ENCODE measurements around the gene PRR22. TPM values are rescaled to one million over a fixed set of nuclear protein-coding genes. Genes with fewer than 3 reads are reported as not detected.

The PRR22 gene
- total RNA-seq (1 to 10 TPM; 3.8 to 3.9 TPM), total RNA-seq (0.93 to 1.3 reads per million in 2 donors)

DNA sequence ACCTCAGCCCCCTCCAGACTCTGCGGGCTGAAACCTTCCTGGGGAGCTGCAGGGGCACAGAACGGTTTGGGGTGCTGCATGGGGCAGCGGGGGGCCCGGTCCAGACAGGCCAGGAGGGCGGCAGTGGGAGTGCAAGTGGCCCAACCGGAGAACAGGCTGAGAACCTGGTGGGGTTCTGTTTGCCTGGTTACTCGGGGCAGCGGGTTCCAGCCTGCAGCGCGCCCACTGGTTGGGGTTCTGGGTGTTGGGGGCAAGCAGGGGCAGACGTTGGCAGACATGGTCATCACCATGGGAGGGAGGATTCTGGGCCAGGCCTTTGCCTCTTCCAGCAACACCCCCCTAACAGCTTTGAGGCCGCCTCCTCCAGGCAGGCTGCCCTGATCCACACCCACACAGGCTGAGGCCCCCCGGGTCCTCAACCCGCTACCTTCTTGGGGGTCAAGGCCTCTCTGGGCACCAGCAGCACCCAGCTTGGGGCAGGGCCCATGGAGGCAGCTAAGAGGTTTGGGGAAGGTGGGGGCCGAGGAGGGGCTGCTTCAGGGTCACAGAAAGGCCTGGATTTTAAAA, at the start of gene PRR22:
Gene PRR22 (minus strand): TSS at position 166 of the 567 bp plus-strand sequence. CDS start 86 bp downstream, at position 80.
- H3K9me3 ChIP-seq (ENCODE audit: control insufficient read depth, low read length, poor library complexity, severe bottlenecking) = no peaks in the 10 kb centered on the region
- Mint-ChIP-seq H3K27ac (no peak within 1 kb of the TSS), H3K36me3 (ENCODE audit: low read depth) (peaks cover 5% of the 10 kb centered on the region), H3K4me1 (peaks cover 5% of the 10 kb centered on the region), H3K27me3 (no peaks in the 10 kb centered on the region), H3K4me3 (no peak within 1 kb of the TSS)
- DNase-seq = no peak
- peak; percentile 2 for ATAC-seq

DNA sequence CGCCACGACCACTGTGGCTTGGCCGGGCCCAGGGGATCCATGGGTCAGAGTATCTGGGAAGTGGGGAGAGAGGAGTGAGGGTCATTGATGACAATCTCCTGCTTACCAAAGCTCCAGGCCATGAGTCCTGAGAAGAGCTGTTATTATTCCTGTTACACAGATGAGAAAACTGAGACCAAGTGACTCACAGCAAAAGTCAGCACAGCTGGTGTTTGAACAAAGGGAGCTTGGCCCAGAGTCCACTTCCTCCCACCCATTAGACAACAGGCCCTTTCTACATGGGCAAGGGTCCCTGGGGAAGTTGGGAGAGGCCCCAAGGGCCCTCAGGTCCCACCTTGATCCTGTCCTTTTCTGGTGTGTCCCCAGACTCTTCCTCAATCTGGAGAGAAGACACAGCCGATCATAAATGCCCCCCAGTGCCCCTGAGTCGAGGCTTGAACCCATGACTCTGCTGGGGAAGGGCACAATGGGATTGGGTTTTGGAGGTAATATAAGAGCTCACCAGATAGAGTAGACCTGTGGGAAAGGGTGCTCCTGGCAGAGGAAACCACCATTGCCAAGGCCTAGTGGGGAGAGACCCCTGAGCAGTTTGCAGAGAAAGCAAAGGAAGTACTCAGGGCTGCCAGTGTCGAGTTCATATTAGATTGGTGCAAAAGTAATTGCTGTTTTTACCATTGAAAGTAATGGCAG, 48.1 kb upstream of the PRR22 start:
- Mint-ChIP-seq H3K27me3 (peaks cover 8% of the 10 kb centered on the region), H3K4me1 (peaks cover 2% of the 10 kb centered on the region), H3K27ac (no peak overlapping the region), H3K36me3 (ENCODE audit: low read depth) (peaks cover 2% of the 10 kb centered on the region), H3K4me3 (no peak overlapping the region)
- ATAC-seq = no peak
- no peak for DNase-seq
- H3K9me3 ChIP-seq (ENCODE audit: control insufficient read depth, low read length, poor library complexity, severe bottlenecking) = no peaks in the 10 kb centered on the region

DNA sequence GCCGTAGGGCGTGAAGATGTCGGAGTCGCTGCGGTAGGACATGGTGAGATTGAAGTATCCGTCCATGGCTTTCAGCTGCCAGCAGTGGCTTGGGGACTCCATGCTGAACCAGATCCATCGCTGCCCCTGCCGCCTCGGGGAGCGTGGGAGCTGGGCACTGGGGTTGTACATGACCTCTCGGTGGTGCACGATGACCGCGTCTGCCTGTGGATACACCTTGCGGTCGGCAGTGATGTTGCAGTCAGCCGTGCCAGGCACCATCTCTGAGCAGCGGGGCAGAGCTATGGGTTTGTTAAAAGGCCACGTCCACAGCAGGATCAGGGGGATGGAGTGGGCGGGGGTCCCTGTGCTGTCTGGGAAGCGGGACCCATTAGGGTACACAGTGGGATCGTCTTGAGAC, 47.5 kb upstream of the PRR22 start:
- H3K9me3 ChIP-seq (ENCODE audit: control insufficient read depth, low read length, poor library complexity, severe bottlenecking) = no peaks in the 10 kb centered on the region
- no peak overlapping the region for H3K4me3 Mint-ChIP-seq
- H3K27ac Mint-ChIP-seq = no peak overlapping the region
- H3K4me1 Mint-ChIP-seq = peaks cover 5% of the 10 kb centered on the region
- DNase-seq (no peak), ATAC-seq (no peak)
- peaks cover 4% of the 10 kb centered on the region for H3K36me3 Mint-ChIP-seq (ENCODE audit: low read depth)
- peaks cover 8% of the 10 kb centered on the region for H3K27me3 Mint-ChIP-seq

- peaks cover 8% of the 10 kb centered on the region for H3K27me3 Mint-ChIP-seq
- DNase-seq (no peak), ATAC-seq (no peak)
- no peak overlapping the region for H3K4me3 Mint-ChIP-seq
- H3K27ac Mint-ChIP-seq = no peak overlapping the region
- H3K36me3 Mint-ChIP-seq (ENCODE audit: low read depth) = peaks cover 4% of the 10 kb centered on the region
- peaks cover 6% of the 10 kb centered on the region for H3K4me1 Mint-ChIP-seq
- no peaks in the 10 kb centered on the region for H3K9me3 ChIP-seq (ENCODE audit: control insufficient read depth, low read length, poor library complexity, severe bottlenecking)
These were observed 46.6 kb upstream of the PRR22 start for GRCh38 chr19:5831159-5831558.

DNA sequence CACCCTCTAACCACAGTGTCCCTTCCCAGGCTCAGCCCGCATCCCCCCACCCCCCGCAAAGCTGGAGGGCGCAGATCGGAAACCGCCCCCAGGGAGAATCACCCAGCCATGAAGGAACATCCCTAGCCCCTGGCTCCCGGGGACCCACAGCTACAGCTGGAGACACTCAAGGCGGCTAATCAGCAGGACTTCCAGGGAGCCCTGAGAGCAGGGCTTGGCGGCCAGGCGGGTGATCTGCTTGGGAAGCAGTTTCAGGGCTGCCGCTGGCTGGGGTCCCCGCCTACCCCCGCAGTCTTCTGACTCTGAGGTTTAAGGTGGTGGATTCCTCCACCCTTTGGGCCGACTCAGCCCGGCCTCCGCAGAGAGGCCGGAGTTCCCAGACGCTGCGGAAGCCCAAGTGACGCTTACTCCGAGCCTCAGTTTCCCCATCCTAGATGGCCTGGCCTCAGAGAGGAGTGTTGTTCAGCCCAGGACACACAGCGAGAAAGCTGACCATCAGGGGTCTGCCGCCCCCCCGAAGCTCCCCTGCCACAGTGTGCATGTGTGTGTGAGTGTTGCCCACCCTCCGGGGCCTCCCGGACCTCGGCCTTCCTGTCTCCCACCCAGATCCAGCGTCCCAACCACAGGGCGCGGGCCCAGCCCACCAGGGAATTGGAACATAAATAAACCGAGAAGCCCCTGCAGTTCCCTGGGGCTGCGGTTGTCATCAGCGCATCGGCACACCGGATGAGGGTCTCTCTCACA, 45.2 kb upstream of the PRR22 start:
- Mint-ChIP-seq H3K4me3 (no peak overlapping the region), H3K27ac (peak overlapping the region; percentile 60), H3K27me3 (peaks cover 8% of the 10 kb centered on the region), H3K4me1 (peaks cover 6% of the 10 kb centered on the region), H3K36me3 (ENCODE audit: low read depth) (peaks cover 4% of the 10 kb centered on the region)
- DNase-seq (no peak), ATAC-seq (no peak)
- H3K9me3 ChIP-seq (ENCODE audit: control insufficient read depth, low read length, poor library complexity, severe bottlenecking) = no peaks in the 10 kb centered on the region

DNA sequence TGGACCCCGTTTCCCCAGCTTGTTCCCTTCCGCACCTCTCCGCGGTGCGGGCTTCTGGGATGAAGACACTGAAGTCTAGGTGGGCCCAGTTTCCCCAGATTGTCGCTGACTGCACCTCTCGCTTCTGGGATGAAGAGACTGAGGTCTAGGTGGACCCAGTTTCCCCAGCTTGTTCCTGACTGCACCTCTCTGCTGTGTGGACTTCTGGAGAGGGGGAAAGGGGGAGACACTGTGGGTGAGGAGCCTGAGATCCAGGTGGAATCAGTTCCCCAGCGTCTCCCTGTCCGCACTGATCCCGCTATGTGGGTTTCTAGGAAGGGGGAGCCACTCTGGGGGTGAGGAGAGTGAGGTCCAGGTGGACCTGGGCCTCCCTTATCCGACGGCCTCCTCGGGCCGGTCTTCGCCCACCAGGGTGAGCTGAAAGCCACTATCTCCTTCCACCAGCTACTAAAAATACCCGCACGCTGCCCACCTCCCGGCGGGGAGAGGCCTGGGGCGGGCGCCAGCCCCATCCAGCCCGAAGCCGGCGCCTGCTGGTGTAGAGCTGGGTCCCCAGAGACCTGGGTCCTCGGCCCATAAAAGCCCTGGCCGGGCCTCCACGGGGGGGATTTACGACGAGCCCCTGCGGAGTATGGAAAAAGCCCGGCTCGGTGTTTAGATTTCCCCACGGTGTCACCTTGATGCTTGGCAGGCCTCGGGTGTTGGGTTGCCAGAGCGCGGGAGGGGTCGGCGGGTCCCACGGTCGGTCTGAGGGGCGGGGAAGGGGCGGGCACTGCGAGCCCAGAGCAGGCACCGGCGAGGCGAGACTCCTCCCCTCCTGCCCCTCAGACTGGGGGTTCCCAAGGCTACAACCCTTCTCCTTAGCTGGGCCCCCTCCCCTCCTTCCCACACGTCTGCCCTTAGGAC, 44.4 kb upstream of the PRR22 start:
- H3K4me1 Mint-ChIP-seq = peaks cover 6% of the 10 kb centered on the region
- peak overlapping the region; percentile 77 for H3K27ac Mint-ChIP-seq
- H3K4me3 Mint-ChIP-seq = peak overlapping the region; percentile 89
- H3K9me3 ChIP-seq (ENCODE audit: control insufficient read depth, low read length, poor library complexity, severe bottlenecking) = no peaks in the 10 kb centered on the region
- peaks cover 4% of the 10 kb centered on the region for H3K36me3 Mint-ChIP-seq (ENCODE audit: low read depth)
- no peak for ATAC-seq
- DNase-seq = no peak
- H3K27me3 Mint-ChIP-seq = peaks cover 8% of the 10 kb centered on the region

DNA sequence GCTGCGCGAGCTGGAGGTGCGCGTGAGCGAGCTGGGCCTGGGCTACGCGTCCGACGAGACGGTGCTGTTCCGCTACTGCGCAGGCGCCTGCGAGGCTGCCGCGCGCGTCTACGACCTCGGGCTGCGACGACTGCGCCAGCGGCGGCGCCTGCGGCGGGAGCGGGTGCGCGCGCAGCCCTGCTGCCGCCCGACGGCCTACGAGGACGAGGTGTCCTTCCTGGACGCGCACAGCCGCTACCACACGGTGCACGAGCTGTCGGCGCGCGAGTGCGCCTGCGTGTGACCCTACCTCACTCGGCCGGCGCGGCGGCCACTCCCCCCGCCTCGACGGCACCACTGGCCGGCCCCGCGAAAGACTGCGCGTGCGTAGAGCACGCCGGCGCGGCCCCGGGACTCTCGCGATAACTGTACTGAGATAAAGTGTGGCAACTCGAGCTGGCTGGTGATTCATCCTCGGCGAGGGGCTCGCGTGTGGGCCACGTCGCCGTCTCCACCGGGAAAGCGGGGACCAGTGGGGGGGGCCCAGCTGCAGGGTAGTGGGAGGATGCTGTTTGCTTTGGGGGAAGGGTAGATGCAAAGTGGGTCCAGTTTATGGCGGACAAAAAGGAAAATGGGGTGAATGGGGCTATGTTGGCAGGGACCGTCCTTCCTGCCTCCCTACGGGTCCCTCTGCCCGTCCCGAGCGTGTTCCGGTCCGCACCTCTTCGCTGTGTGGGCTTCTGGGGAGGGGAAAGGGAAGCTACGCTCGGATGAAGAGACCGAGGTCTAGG, 43.5 kb upstream of the PRR22 start:
- Mint-ChIP-seq H3K27ac (peak overlapping the region; percentile 77), H3K36me3 (ENCODE audit: low read depth) (peaks cover 4% of the 10 kb centered on the region), H3K27me3 (peaks cover 8% of the 10 kb centered on the region), H3K4me3 (peak overlapping the region; percentile 89), H3K4me1 (peaks cover 6% of the 10 kb centered on the region)
- DNase-seq (peak; percentile 83 to 92 (median 91)), ATAC-seq (peak; percentile 86)
- H3K9me3 ChIP-seq (ENCODE audit: control insufficient read depth, low read length, poor library complexity, severe bottlenecking) = no peaks in the 10 kb centered on the region

DNA sequence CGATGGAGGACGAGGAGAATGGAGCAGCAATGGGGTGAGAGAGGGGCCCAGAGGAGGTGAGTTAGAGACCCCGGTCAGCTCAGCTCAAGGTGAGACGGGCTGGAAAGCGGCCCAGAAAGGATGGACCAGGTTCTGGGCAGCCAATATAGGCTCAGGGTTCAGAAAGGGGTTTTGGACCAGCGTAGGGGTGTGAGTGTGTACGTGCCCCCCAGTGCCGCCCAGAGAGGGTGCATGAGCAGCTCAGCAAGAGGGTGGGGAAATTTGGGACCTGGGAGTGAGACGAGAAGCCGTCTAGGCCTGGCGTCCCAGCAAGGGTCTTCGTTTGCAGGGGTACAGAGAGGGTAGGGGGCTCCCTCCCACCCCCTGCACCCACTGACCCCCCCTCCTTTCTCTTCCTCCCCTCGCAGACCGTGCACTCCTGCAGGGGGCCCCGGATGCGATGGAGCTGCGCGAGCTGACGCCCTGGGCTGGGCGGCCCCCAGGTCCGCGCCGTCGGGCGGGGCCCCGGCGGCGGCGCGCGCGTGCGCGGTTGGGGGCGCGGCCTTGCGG, 42.9 kb upstream of the PRR22 start:
- no peak for ATAC-seq
- H3K9me3 ChIP-seq (ENCODE audit: control insufficient read depth, low read length, poor library complexity, severe bottlenecking) = no peaks in the 10 kb centered on the region
- Mint-ChIP-seq H3K27ac (peak overlapping the region; percentile 88), H3K36me3 (ENCODE audit: low read depth) (peaks cover 4% of the 10 kb centered on the region), H3K4me1 (peaks cover 6% of the 10 kb centered on the region), H3K4me3 (peak overlapping the region; percentile 89), H3K27me3 (peaks cover 5% of the 10 kb centered on the region)
- DNase-seq = no peak

DNA sequence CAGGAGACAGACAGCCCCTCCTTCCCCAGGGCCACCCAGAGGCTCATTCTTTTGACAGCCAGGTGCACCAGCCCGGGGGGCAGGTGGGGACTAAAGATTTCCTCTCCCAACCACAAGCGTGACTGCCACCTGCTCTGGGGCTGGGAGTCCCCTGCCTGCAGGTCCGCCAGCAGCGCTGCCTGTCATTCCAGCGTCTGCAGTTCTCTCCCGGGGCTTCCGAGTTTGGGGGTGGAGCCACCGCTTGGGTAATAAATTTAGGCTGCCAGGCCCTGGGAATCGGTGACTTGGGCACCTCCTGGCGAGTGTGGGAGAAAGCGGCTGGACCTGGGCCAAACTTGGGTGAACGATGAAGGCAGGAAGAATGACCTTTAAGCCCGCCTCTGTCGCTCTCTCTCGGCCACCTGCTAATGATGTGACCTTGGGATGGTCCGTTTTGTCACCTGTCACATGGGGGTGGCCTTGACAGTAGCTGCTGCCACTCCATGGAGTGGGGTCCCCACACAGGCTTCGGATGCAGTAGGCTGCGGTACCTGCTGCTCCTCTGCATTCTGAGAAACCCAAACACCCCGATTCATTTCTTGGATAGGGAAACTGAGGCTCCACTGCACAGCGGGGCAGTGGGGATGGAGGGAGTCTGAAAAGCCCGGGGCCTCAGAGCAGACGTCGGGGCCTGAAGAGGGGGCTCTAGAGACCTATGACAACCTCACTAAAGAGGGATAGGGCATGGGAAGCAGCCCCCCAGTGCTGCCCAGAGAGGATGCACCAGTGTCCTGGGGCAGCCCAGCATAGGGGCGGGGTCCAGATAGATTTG, 42.2 kb upstream of the PRR22 start:
- Mint-ChIP-seq H3K27ac (peak overlapping the region; percentile 88), H3K4me3 (peak overlapping the region; percentile 88), H3K36me3 (ENCODE audit: low read depth) (peaks cover 4% of the 10 kb centered on the region), H3K27me3 (no peaks in the 10 kb centered on the region), H3K4me1 (peaks cover 6% of the 10 kb centered on the region)
- ATAC-seq (no peak), DNase-seq (no peak)
- no peaks in the 10 kb centered on the region for H3K9me3 ChIP-seq (ENCODE audit: control insufficient read depth, low read length, poor library complexity, severe bottlenecking)

GRCh38 chr19:5825178-5825577, 40.6 kb upstream of the PRR22 start:
- Mint-ChIP-seq H3K36me3 (ENCODE audit: low read depth) (peaks cover 3% of the 10 kb centered on the region), H3K27ac (no peak overlapping the region), H3K4me3 (no peak overlapping the region), H3K27me3 (no peaks in the 10 kb centered on the region), H3K4me1 (peaks cover 6% of the 10 kb centered on the region)
- DNase-seq (no peak), ATAC-seq (no peak)
- H3K9me3 ChIP-seq (ENCODE audit: control insufficient read depth, low read length, poor library complexity, severe bottlenecking) = no peaks in the 10 kb centered on the region

- ATAC-seq = no peak
- no peaks in the 10 kb centered on the region for H3K9me3 ChIP-seq (ENCODE audit: control insufficient read depth, low read length, poor library complexity, severe bottlenecking)
- Mint-ChIP-seq H3K4me1 (peaks cover 7% of the 10 kb centered on the region), H3K4me3 (no peak overlapping the region), H3K27me3 (no peaks in the 10 kb centered on the region), H3K27ac (no peak overlapping the region), H3K36me3 (ENCODE audit: low read depth) (peaks cover 2% of the 10 kb centered on the region)
- no peak for DNase-seq
These were observed 40.2 kb upstream of the PRR22 start for GRCh38 chr19:5824751-5825150.

Data from T-helper 17 cell (primary cell).